GM19023 (cell line): ENCODE measurements around the gene CDC20.
A peak's percentile ranks its signal among the peaks of the same experiment; 100 is the strongest.
"Not testable (repeated sequence)": the region's sequence is repeated elsewhere in the genome, so short reads cannot be mapped to it uniquely, and the experiment has no call there.

ENCODE experiments used
- ATAC-seq: cut with Tn5 transposase; IDR thresholded peaks from one replicate; pipeline ENCODE4 v1.9.1; 2021; ENCODE audit warnings: mild to moderate bottlenecking, moderate library complexity; ENCODE audit not compliant: unreplicated experiment

CDC20 gene

DNA sequence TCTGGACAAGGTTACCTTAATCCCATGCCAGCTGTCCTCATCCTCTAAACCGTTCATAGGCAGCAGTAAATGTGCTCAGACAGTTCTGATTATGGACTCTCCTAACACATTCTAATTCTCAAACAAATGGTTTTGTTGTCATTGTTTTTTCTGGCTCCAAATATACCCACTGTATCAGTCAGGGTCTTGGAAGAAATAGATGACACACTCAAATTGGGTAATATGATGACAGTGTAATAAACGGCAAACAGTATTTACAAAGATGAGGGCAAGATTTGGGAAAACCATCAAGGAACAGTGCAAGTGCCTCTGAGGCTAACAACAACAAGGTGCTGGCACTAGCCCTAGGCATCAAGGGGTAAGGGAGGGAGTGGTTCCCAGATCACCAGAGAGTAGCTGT lies 4.3 kb upstream of the CDC20 start:
- ATAC-seq: no peak

- no peak for ATAC-seq
These were observed 3.8 kb upstream of the CDC20 start for GRCh38 chr1:43354936-43355335.

DNA sequence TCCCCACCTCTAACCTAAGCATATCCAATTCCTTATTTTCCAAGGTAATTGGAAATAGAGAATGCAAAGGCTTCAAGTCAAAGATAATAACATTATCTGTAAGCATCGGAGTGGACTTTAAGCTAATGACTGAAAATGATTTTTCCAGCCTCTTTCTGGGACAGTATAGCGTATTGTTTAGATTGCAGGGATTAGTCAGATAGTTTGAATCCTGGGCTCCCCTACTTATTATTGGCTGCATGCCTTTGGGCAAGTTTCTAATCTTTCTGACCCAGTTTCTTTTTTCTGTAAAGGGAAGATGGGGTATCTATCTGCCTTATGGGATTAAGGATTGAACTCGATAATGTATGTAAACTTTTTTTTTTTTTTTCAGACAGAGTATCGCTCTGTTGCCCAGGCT lies 1.5 kb upstream of the CDC20 start:
- no peak for ATAC-seq

DNA sequence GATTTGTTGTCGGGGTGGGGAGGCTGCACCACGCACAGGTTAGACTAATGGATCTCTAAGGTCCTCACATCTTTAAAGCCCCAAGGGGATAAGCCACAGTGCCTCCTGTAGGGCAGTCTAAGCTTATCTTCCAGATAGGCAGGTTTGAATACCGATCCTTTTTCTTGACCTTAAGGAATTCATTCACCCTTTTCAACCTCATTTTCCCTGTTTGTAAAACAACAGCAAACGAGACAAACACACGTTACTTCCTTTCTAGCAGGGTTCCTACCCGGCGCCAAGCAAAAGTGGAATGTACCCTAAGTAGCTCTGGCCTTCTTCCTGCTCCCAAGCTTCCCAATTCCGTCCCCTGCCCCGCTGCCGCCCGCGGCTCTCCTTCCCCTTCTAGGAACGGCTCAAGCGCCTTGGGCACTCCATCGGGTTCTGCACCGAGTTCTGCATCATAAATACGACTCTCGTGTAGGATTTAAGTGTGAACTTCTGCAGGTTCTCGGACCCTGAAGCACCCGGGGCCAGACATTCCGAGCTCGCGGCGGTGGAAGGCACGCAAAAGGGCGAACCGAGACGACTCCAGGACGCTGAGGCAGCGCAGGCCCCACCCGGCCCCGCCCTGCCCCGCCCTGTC lies 548 bp upstream of the CDC20 start:
- peak; percentile 3 for ATAC-seq

DNA sequence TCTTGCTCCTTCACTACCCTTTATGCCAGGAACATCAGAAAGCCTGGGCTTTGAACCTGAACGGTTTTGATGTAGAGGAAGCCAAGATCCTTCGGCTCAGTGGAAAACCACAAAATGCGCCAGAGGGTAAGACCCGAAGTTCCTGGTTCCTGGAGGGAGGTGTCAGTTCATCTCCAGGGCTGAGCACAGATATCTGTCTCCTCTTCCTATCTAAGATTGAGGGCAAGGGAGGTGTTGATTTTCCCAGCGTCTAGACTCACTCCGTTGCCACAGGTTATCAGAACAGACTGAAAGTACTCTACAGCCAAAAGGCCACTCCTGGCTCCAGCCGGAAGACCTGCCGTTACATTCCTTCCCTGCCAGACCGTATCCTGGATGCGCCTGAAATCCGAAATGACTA lies 915 bp downstream of the CDC20 start:
- no peak for ATAC-seq

DNA sequence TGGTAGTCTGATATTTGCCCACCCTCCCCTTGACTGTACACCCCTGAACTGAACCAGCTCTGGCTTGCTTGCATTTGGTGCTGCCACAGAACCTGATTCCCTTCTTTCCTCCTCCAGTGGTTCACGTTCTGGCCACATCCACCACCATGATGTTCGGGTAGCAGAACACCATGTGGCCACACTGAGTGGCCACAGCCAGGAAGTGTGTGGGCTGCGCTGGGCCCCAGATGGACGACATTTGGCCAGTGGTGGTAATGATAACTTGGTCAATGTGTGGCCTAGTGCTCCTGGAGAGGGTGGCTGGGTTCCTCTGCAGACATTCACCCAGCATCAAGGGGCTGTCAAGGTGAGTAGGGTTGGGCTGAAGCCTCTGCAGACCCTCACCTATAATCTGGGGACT lies 1.8 kb downstream of the CDC20 start:
- no peak for ATAC-seq

DNA sequence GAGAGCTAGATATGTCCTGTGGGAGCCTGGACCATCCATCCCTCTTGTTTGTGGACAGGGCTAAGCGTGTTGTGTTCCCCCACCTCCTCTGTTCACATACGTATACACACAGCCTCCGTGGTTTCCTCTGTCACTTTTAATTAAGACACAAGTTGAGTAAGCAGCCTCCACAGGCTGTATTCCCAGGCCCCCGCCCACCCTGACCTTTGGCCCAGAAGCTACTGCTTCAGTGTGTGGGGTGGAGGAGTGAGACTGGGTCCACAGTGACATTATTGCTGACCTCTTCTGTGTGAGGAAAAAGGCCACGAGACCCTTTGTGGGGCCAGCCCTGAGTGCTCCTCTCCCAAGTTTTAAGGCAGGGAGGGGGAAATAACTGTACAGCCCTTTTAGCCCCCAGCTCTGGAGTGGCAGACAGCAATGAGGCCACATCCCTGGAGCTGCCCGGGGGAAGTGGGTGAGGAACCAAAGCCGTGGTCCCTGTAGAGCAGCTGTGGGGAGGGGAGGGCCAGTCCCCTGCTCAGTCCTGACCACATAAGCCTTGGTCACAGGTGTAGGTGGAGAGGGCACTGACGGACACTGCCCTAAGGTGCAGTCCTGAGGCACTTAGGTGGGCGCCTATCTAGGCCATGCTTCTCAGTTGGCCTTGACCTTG lies 4.6 kb downstream of the CDC20 start:
- no peak for ATAC-seq

DNA sequence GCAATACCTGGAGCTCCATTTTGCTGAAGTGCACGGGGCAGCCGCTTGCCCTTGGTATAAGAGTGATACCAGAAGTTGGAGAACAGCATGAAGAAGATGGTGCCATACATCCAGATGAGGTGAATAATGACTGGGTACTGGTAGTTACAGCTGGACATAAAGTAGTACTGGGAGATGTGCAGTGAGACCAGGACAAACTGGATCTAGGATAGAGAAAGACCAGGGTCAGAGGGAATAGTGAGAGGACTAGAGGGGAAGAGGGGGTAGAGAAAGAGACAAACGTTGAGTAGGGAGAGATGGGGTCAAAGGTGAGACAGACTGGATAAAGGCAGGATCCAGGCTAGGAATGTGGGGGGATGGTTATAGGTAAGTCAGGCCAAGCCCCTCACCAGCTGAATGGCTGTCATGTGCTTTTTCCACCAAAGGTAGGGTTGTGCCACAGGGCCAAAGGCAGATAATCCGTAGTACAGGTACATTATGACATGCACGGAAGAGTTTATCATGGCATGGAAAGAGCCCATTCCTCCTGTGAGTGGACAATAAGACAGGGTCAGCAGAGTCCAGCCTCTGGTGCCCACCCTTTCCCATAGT lies 5.2 kb downstream of the CDC20 start:
- no peak for ATAC-seq

GRCh38 chr1:43365678-43366077 lies 6.9 kb downstream of the CDC20 start:
- no peak for ATAC-seq

DNA sequence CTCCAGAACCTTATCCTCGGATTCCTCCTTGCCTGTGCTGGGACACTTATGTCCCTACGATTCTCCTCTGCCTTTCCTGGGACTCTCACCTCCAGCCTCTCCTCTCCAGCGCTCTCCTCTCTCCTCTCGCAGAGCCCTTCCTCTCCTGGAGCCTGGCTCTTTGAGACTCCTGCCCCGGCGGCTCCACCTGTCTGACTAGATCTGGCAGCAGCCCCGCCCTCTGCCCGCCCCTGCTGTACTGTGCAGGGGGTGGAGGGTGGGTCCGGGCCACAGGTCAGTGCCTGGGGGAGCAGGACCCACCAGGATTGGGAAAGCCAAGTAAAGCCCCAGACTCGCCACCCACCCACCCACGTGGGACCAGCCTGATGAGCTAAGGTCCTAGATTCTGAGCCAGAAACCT lies 7.4 kb downstream of the CDC20 start:
- no peak for ATAC-seq

DNA sequence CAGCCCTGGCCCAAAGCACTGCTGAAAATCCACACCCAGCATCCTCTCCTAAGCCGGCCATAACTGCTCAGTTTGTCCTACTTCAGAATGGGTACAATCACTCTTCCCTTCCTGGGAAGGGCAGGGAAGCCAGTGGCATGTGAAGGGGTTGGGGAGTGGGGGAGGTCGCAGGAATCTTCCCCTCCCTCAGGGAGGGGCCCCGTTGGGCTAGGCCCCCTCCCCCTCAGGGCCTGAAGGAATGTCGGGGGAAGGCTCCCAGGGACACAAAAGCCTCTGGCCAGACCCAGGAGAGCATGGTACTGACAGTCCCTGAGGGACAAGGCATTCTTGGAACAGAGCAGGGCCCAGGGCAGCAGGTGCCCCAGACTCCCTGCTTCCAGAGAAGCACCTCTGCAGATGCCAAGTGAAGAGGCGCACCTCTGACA lies 7.8 kb downstream of the CDC20 start:
- no peak for ATAC-seq

GRCh38 chr1:43367026-43367903 lies 8.5 kb downstream of the CDC20 start:
- ATAC-seq: peak; percentile 45

GRCh38 chr1:43367904-43368645 lies 9.3 kb downstream of the CDC20 start, which contains the start of gene ELOVL1:
TSS of gene ELOVL1 (minus strand) at chr1:43368011. CDS start at chr1:43365609, 2,402 bp downstream.
- peak; percentile 68 for ATAC-seq

- no peak for ATAC-seq
These were observed 9.9 kb downstream of the CDC20 start for GRCh38 chr1:43368646-43369020.

DNA sequence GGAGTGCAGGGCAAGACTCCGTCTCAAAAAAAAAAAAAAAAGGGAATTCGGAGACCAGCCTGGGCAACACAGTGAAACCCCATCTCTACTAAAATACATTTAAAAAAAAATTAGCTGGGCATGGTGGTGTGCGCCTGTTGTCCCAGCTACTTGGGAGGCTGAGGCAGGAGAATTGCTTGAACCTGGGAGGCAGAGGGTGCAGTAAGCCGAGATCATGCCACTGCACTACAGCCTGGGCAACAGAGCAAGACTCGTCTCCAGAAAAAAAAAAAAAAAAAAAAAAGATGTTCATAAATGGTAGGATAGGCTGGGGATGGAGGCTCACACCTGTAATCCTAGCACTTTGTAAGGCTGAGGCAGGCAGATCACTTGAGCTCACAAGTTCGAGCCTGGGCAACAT lies 11.0 kb downstream of the CDC20 start:
- not testable (repeated sequence) for ATAC-seq

- no peak for ATAC-seq
These were observed 11.8 kb downstream of the CDC20 start for GRCh38 chr1:43370564-43370963.

DNA sequence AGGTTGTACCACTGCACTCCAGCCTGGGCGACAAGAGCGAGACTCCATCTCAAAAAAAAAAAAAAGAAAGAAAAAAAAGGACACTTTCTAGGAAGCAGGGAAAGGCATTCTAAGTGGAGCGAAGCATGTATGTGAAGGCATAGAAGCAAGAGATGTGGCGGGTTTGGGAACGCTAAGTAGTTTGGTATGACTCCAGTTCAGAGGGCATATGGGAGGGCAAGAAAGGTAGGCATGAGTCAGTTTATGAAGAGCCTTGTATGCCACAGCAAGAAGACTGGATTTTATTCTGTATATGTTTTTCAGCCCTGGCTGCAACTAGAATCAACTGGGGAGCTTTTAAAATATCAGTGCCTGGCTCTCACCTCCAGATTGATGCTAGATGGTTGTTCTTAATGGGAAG lies 13.4 kb downstream of the CDC20 start:
- no peak for ATAC-seq

DNA sequence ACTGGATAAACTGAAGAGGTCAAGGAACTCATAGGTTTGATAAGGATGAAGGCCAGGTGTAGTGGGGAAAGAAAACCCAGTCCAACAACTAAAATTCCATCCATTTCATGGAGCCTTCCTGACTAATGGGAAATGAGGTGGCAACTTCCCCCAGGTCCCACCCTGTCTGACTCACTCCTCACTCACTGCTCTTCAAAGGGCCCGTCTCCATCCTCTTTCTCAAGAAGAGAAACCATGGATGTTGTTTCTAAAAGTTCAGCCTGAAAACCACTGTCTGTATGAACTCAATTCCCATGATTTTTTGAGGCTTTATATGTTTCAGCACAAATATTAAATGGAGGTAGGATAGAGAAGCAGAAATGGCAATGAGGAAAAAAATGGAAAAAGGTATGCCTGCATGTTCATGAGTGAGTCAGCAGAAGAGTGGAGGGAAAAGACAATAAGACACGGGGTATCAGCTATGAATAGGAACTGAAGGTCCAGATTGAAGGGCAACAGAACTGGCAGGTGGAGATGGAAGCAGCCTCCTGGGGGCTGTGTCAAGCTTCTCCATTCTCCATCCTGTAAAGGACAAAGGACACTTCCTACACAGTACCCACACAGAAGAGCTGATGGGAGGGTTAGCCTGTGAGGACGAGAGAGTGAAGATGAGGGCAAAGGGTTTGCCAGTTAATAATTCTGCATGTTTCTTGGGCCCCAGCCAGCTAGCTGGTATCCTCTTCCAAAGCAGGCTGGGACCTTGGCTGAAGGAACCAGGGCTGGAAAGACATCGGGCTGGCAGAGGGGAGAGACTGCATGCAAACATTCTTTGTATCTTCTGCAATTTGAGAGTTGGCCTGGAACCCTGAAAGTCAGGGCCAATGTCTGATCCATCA lies 14.5 kb downstream of the CDC20 start:
- ATAC-seq: no peak

GRCh38 chr1:43376723-43377235 lies 18.0 kb downstream of the CDC20 start:
- ATAC-seq: no peak

- no peak for ATAC-seq
These were observed 19.1 kb downstream of the CDC20 start for GRCh38 chr1:43377831-43378230.
